ENCODE data around the gene PKM. TPM values are rescaled to one million over a fixed set of nuclear protein-coding genes. Genes with fewer than 3 reads are reported as not detected.

PKM gene
- total RNA-seq, 2 experiments from 2014 or later: 1,098 to 1,149 TPM

- peak within 1 kb of the TSS; percentile 59 for H3K4me3 Mint-ChIP-seq
- peaks cover 39% of the 10 kb centered on the region for H3K36me3 Mint-ChIP-seq (ENCODE audit: low read depth)
- ChIA-PET CTCF (interaction anchor here (6.5 kb wide), 1 partner anchor 30 kb away, joined by 36 read pairs; no protein-coding TSS in a partner anchor), POLR2A (no interaction called here)
- peaks cover 13% of the 10 kb centered on the region for H3K4me1 Mint-ChIP-seq
- no peak within 1 kb of the TSS for H3K27ac Mint-ChIP-seq
- peaks cover 15% of the 10 kb centered on the region for H3K27me3 Mint-ChIP-seq
- H3K9me3 Mint-ChIP-seq: no peaks in the 10 kb centered on the region
- no peak for DNase-seq
Observed at GRCh38 chr15:72197460-72198355, 33.3 kb downstream of the PKM start, which contains the start of gene GRAMD2A. Gene GRAMD2A (minus strand): TSS chr15:72197787.

- Mint-ChIP-seq H3K27me3 (peaks cover 18% of the 10 kb centered on the region), H3K27ac (no peak overlapping the region), H3K4me3 (no peak overlapping the region), H3K4me1 (peaks cover 13% of the 10 kb centered on the region), H3K36me3 (ENCODE audit: low read depth) (peaks cover 33% of the 10 kb centered on the region), H3K9me3 (no peaks in the 10 kb centered on the region)
- POLR2A ChIA-PET: no interaction called here
- CTCF ChIA-PET: interaction anchor here (6.5 kb wide), 1 partner anchor 31 kb away, joined by 36 read pairs; no protein-coding TSS in a partner anchor
- DNase-seq: no peak
Observed at GRCh38 chr15:72197041-72197459, 33.9 kb downstream of the PKM start.

- Mint-ChIP-seq H3K27me3 (peaks cover 20% of the 10 kb centered on the region), H3K36me3 (ENCODE audit: low read depth) (peaks cover 32% of the 10 kb centered on the region), H3K27ac (no peak overlapping the region), H3K4me3 (no peak overlapping the region), H3K4me1 (peaks cover 13% of the 10 kb centered on the region), H3K9me3 (no peaks in the 10 kb centered on the region)
- no peak for DNase-seq
- CTCF ChIA-PET: interaction anchor here (6.5 kb wide), 1 partner anchor 31 kb away, joined by 36 read pairs; no protein-coding TSS in a partner anchor
- POLR2A ChIA-PET: interaction anchor here (0.6 kb wide), 1 partner anchor 731 kb away, joined by 3 read pairs; no protein-coding TSS in a partner anchor
Observed at GRCh38 chr15:72196409-72197040, 34.5 kb downstream of the PKM start.

GRCh38 chr15:72195101-72195511 is 35.9 kb downstream of the PKM start:
- peaks cover 13% of the 10 kb centered on the region for H3K4me1 Mint-ChIP-seq
- H3K9me3 Mint-ChIP-seq: no peaks in the 10 kb centered on the region
- peaks cover 29% of the 10 kb centered on the region for H3K27me3 Mint-ChIP-seq
- ChIA-PET POLR2A (no interaction called here), CTCF (interaction anchor here (0.6 to 1.0 kb wide), 2 partner anchors 29 to 61 kb away, joined by 3 read pairs; no protein-coding TSS in a partner anchor)
- H3K27ac Mint-ChIP-seq: no peak overlapping the region
- peaks cover 24% of the 10 kb centered on the region for H3K36me3 Mint-ChIP-seq (ENCODE audit: low read depth)
- no peak for DNase-seq
- H3K4me3 Mint-ChIP-seq: no peak overlapping the region

- Mint-ChIP-seq H3K27me3 (peaks cover 38% of the 10 kb centered on the region), H3K27ac (no peak overlapping the region), H3K4me3 (no peak overlapping the region), H3K36me3 (ENCODE audit: low read depth) (peaks cover 14% of the 10 kb centered on the region), H3K4me1 (peaks cover 9% of the 10 kb centered on the region), H3K9me3 (no peaks in the 10 kb centered on the region)
- ChIA-PET POLR2A (no interaction called here), CTCF (no interaction called here)
- DNase-seq: no peak
Observed at GRCh38 chr15:72193836-72194396, 37.1 kb downstream of the PKM start.

- H3K36me3 Mint-ChIP-seq (ENCODE audit: low read depth): peaks cover 2% of the 10 kb centered on the region
- ChIA-PET CTCF (interaction anchor here (0.7 kb wide), 1 partner anchor 403 kb away, joined by 5 read pairs; no protein-coding TSS in a partner anchor), POLR2A (no interaction called here)
- no peaks in the 10 kb centered on the region for H3K9me3 Mint-ChIP-seq
- no peak overlapping the region for H3K4me3 Mint-ChIP-seq
- no peak overlapping the region for H3K27ac Mint-ChIP-seq
- peaks cover 2% of the 10 kb centered on the region for H3K4me1 Mint-ChIP-seq
- H3K27me3 Mint-ChIP-seq: peaks cover 40% of the 10 kb centered on the region
- DNase-seq: no peak
Observed at GRCh38 chr15:72192416-72192815, 38.6 kb downstream of the PKM start.

- POLR2A ChIA-PET: no interaction called here
- DNase-seq: no peak
- Mint-ChIP-seq H3K36me3 (ENCODE audit: low read depth) (no peaks in the 10 kb centered on the region), H3K4me3 (no peak overlapping the region), H3K4me1 (no peaks in the 10 kb centered on the region), H3K9me3 (no peaks in the 10 kb centered on the region), H3K27ac (no peak overlapping the region), H3K27me3 (peaks cover 42% of the 10 kb centered on the region)
- CTCF ChIA-PET: interaction anchor here (0.8 to 1.2 kb wide), 3 partner anchors 11 to 161 kb away, joined by 3 to 6 read pairs (median 4); no protein-coding TSS in a partner anchor
Observed at GRCh38 chr15:72189250-72189902, 41.6 kb downstream of the PKM start.

- Mint-ChIP-seq H3K4me1 (no peaks in the 10 kb centered on the region), H3K4me3 (no peak overlapping the region), H3K9me3 (no peaks in the 10 kb centered on the region), H3K27me3 (peaks cover 49% of the 10 kb centered on the region), H3K27ac (no peak overlapping the region), H3K36me3 (ENCODE audit: low read depth) (no peaks in the 10 kb centered on the region)
- ChIA-PET CTCF (interaction anchor here (0.6 kb wide), 1 partner anchor 43 kb away, joined by 3 read pairs; no protein-coding TSS in a partner anchor), POLR2A (no interaction called here)
- DNase-seq: no peak
Observed at GRCh38 chr15:72184165-72184811, 46.7 kb downstream of the PKM start.

- CTCF ChIA-PET: no interaction called here
- no peak overlapping the region for H3K27ac Mint-ChIP-seq
- no peak for DNase-seq
- peaks cover 47% of the 10 kb centered on the region for H3K27me3 Mint-ChIP-seq
- H3K9me3 Mint-ChIP-seq: no peaks in the 10 kb centered on the region
- no peaks in the 10 kb centered on the region for H3K36me3 Mint-ChIP-seq (ENCODE audit: low read depth)
- H3K4me3 Mint-ChIP-seq: no peak overlapping the region
- POLR2A ChIA-PET: no interaction called here
- no peaks in the 10 kb centered on the region for H3K4me1 Mint-ChIP-seq
Observed at GRCh38 chr15:72183781-72184164, 47.2 kb downstream of the PKM start.

- no peaks in the 10 kb centered on the region for H3K36me3 Mint-ChIP-seq (ENCODE audit: low read depth)
- ChIA-PET POLR2A (no interaction called here), CTCF (no interaction called here)
- no peak overlapping the region for H3K4me3 Mint-ChIP-seq
- no peaks in the 10 kb centered on the region for H3K4me1 Mint-ChIP-seq
- H3K9me3 Mint-ChIP-seq: no peaks in the 10 kb centered on the region
- peaks cover 41% of the 10 kb centered on the region for H3K27me3 Mint-ChIP-seq
- DNase-seq: no peak
- no peak overlapping the region for H3K27ac Mint-ChIP-seq
Observed at GRCh38 chr15:72182673-72183072, 48.3 kb downstream of the PKM start.

- POLR2A ChIA-PET: no interaction called here
- H3K9me3 Mint-ChIP-seq: no peaks in the 10 kb centered on the region
- H3K4me3 Mint-ChIP-seq: no peak overlapping the region
- peaks cover 39% of the 10 kb centered on the region for H3K27me3 Mint-ChIP-seq
- H3K4me1 Mint-ChIP-seq: no peaks in the 10 kb centered on the region
- H3K27ac Mint-ChIP-seq: no peak overlapping the region
- CTCF ChIA-PET: interaction anchor here (1.6 kb wide), 1 partner anchor 44 kb away, joined by 3 read pairs; no protein-coding TSS in a partner anchor
- DNase-seq: no peak
- H3K36me3 Mint-ChIP-seq (ENCODE audit: low read depth): no peaks in the 10 kb centered on the region
Observed at GRCh38 chr15:72182244-72182643, 48.7 kb downstream of the PKM start.

- CTCF ChIA-PET: interaction anchor here (0.6 to 1.6 kb wide), 2 partner anchors 46 to 340 kb away, joined by 3 to 4 read pairs; no protein-coding TSS in a partner anchor
- no peak overlapping the region for H3K27ac Mint-ChIP-seq
- H3K4me3 Mint-ChIP-seq: no peak overlapping the region
- no peaks in the 10 kb centered on the region for H3K4me1 Mint-ChIP-seq
- H3K9me3 Mint-ChIP-seq: no peaks in the 10 kb centered on the region
- no peaks in the 10 kb centered on the region for H3K36me3 Mint-ChIP-seq (ENCODE audit: low read depth)
- POLR2A ChIA-PET: no interaction called here
- no peak for DNase-seq
- peaks cover 36% of the 10 kb centered on the region for H3K27me3 Mint-ChIP-seq
Observed at GRCh38 chr15:72180761-72181324, 50.1 kb downstream of the PKM start.
